Measurements from ENCODE around the gene LKAAEAR1. TPM values are rescaled to one million over a fixed set of nuclear protein-coding genes. Genes with fewer than 3 reads are reported as not detected.

The LKAAEAR1 gene
- total RNA-seq, 1 donor from 2014 or later: not detected

- peak within 1 kb of the TSS; percentile 92 for H3K4me3 Mint-ChIP-seq
- H3K4me1 Mint-ChIP-seq: peaks cover 30% of the 10 kb centered on the region
- no peak for TF ChIP-seq CTCF (conservative IDR thresholded peaks at IDR 0.05)
- no peak within 1 kb of the TSS for H3K27ac Mint-ChIP-seq (ENCODE audit: unreplicated experiment)
- no peaks in the 10 kb centered on the region for H3K9me3 Mint-ChIP-seq
- DNase-seq (ENCODE audit: low read depth, low spot score): peak; percentile 60
- peaks cover 31% of the 10 kb centered on the region for H3K27me3 Mint-ChIP-seq (ENCODE audit: low read depth)
- H3K36me3 Mint-ChIP-seq (ENCODE audit: low read depth): no peaks in the 10 kb centered on the region
These were observed 4.8 kb downstream of the LKAAEAR1 start, which contains the start of gene RGS19 for GRCh38 chr20:64079273-64080012. Gene RGS19 (minus strand): TSS chr20:64079518. CDS start chr20:64076886, 2,632 bp downstream.

GRCh38 chr20:64078934-64079272 is 5.3 kb downstream of the LKAAEAR1 start:
- TF ChIP-seq CTCF (conservative IDR thresholded peaks at IDR 0.05): no peak
- Mint-ChIP-seq H3K4me1 (peaks cover 26% of the 10 kb centered on the region), H3K27ac (ENCODE audit: unreplicated experiment) (no peak overlapping the region), H3K9me3 (no peaks in the 10 kb centered on the region), H3K27me3 (ENCODE audit: low read depth) (peaks cover 28% of the 10 kb centered on the region), H3K4me3 (peak overlapping the region; percentile 62), H3K36me3 (ENCODE audit: low read depth) (no peaks in the 10 kb centered on the region)
- DNase-seq (ENCODE audit: low read depth, low spot score): no peak

- Mint-ChIP-seq H3K4me1 (peaks cover 26% of the 10 kb centered on the region), H3K36me3 (ENCODE audit: low read depth) (no peaks in the 10 kb centered on the region), H3K27ac (ENCODE audit: unreplicated experiment) (no peak overlapping the region), H3K9me3 (no peaks in the 10 kb centered on the region), H3K27me3 (ENCODE audit: low read depth) (peaks cover 24% of the 10 kb centered on the region), H3K4me3 (no peak overlapping the region)
- no peak for DNase-seq (ENCODE audit: low read depth, low spot score)
- no peak for TF ChIP-seq CTCF (conservative IDR thresholded peaks at IDR 0.05)
These were observed 6.2 kb downstream of the LKAAEAR1 start for GRCh38 chr20:64077876-64078551.

GRCh38 chr20:64077541-64077875 is 6.7 kb downstream of the LKAAEAR1 start:
- Mint-ChIP-seq H3K9me3 (no peaks in the 10 kb centered on the region), H3K4me3 (no peak overlapping the region)

GRCh38 chr20:64077094-64077493 is 7.1 kb downstream of the LKAAEAR1 start:
- Mint-ChIP-seq H3K4me1 (peaks cover 24% of the 10 kb centered on the region), H3K9me3 (no peaks in the 10 kb centered on the region), H3K4me3 (no peak overlapping the region), H3K27me3 (ENCODE audit: low read depth) (peaks cover 15% of the 10 kb centered on the region), H3K27ac (ENCODE audit: unreplicated experiment) (no peak overlapping the region), H3K36me3 (ENCODE audit: low read depth) (no peaks in the 10 kb centered on the region)
- no peak for TF ChIP-seq CTCF (conservative IDR thresholded peaks at IDR 0.05)
- DNase-seq (ENCODE audit: low read depth, low spot score): no peak

More at GRCh38 chr20:64077541-64077875, 6.7 kb downstream of the LKAAEAR1 start:
- no peak for TF ChIP-seq CTCF (conservative IDR thresholded peaks at IDR 0.05)
- no peak for DNase-seq (ENCODE audit: low read depth, low spot score)
- peaks cover 19% of the 10 kb centered on the region for H3K27me3 Mint-ChIP-seq (ENCODE audit: low read depth)
- no peak overlapping the region for H3K27ac Mint-ChIP-seq (ENCODE audit: unreplicated experiment)
- H3K36me3 Mint-ChIP-seq (ENCODE audit: low read depth): no peaks in the 10 kb centered on the region
- peaks cover 26% of the 10 kb centered on the region for H3K4me1 Mint-ChIP-seq

Data from neural crest cell (in vitro differentiated cells).